SK-N-MC (cell line): ENCODE data around the gene REEP6.

Experiments used
- EZH2 ChIP-seq: fragments of 200-600 bp; sonication (generic); IDR thresholded peaks from one replicate; pipeline ENCODE4 v1.6.1; 2017; ENCODE audit warnings: antibody characterized with exemption
- POLR2AphosphoS5 ChIP-seq: IDR thresholded peaks from 2 replicates; pipeline ENCODE4 v1.6.1; 2012; ENCODE audit warnings: mild to moderate bottlenecking, low read depth, low read length, borderline replicate concordance

GRCh38 chr19:1501200-1501595 lies 10.2 kb downstream of the REEP6 start:
- TF ChIP-seq POLR2AphosphoS5 (no peak), EZH2 (no peak)
